IMR-90 (cell line): ENCODE results near the gene PFKP. TPM values are rescaled to one million over a fixed set of nuclear protein-coding genes. Genes with fewer than 3 reads are reported as not detected.

Source experiments
- ATAC-seq: fragments of 200-7000 bp; cut with Tn5 transposase; 2 replicates; pipeline ENCODE4 v1.9.1; 2020; ENCODE audit warnings: low read depth, mild to moderate bottlenecking, moderate library complexity
- BruUV-seq: library from RNA; stranded (reverse); fragments of 400-500 nt; replicated peaks from 2 replicates; lab custom pipeline; 2021; lab: Mats Ljungman, UMichigan
- CTCF ChIA-PET: fragments of 300-600 bp; formaldehyde crosslinking; extraction: SDS; loops from one replicate; lab custom pipeline; 2021; ENCODE audit warnings: antibody characterized with exemption; lab: Yijun Ruan, JAX
- POLR2A ChIA-PET: fragments of 300-600 bp; sonication (Branson Sonifier 250); formaldehyde crosslinking; loops from one replicate; lab custom pipeline; 2022; ENCODE audit warnings: antibody characterized with exemption; ENCODE audit not compliant: unreplicated experiment; lab: Charles Lee
- DNase-seq: peaks from one replicate; pipeline ENCODE4 v3.0.0; 2013
- H2AFZ ChIP-seq: replicated peaks from 2 replicates; pipeline ENCODE3; 2013; ENCODE audit warnings: low read length, mild to moderate bottlenecking; ENCODE audit not compliant: poor library complexity
- H2AK5ac ChIP-seq: 2 replicates; pipeline ENCODE4 v1.6.1; 2013; ENCODE audit warnings: low read depth, low read length, inconsistent platforms
- H2AK9ac ChIP-seq: replicated peaks from 2 replicates; pipeline ENCODE3; 2013; ENCODE audit warnings: mild to moderate bottlenecking, low read depth, low read length, moderate library complexity; ENCODE audit not compliant: poor library complexity
- H2BK120ac ChIP-seq: 2 replicates; pipeline ENCODE4 v1.6.1; 2013; ENCODE audit warnings: low read depth, low read length, inconsistent platforms
- H2BK15ac ChIP-seq: 3 replicates; pipeline ENCODE4 v1.6.1; 2013; ENCODE audit warnings: low read depth, low read length, inconsistent platforms
- H2BK20ac ChIP-seq: 2 replicates; pipeline ENCODE4 v1.6.1; 2013; ENCODE audit warnings: low read depth, mild to moderate bottlenecking, inconsistent platforms, low read length, moderate library complexity
- H2BK5ac ChIP-seq: 2 replicates; pipeline ENCODE4 v1.6.1; 2013; ENCODE audit warnings: mild to moderate bottlenecking, low read depth, low read length, inconsistent platforms; ENCODE audit not compliant: poor library complexity, severe bottlenecking
- H3K14ac ChIP-seq: replicated peaks from 2 replicates; pipeline ENCODE4 v1.6.1; 2013; ENCODE audit warnings: low read depth, low read length, inconsistent platforms
- H3K18ac ChIP-seq: 2 replicates; pipeline ENCODE4 v1.6.1; 2013; ENCODE audit warnings: low read depth, low read length, control low read depth
- H3K23ac ChIP-seq: 2 replicates; pipeline ENCODE4 v1.6.1; 2013; ENCODE audit warnings: low read depth, low read length, inconsistent platforms
- H3K27ac ChIP-seq: 2 replicates; pipeline ENCODE4 v1.5.1; 2013; ENCODE audit warnings: mild to moderate bottlenecking, control low read depth, low read length; ENCODE audit not compliant: insufficient read depth
- H3K27me3 ChIP-seq: 2 replicates; pipeline ENCODE4 v1.6.1; 2013; ENCODE audit warnings: low read length; ENCODE audit not compliant: control insufficient read depth, insufficient read depth
- H3K36me3 ChIP-seq: 2 replicates; pipeline ENCODE4 v1.6.1; 2013; ENCODE audit warnings: low read length, mixed read lengths; ENCODE audit not compliant: control insufficient read depth, insufficient read depth
- H3K4ac ChIP-seq: 2 replicates; pipeline ENCODE4 v1.6.1; 2013; ENCODE audit warnings: low read depth, low read length, inconsistent platforms
- H3K4me1 ChIP-seq: 2 replicates; pipeline ENCODE4 v1.6.1; 2013; ENCODE audit warnings: low read length, mixed read lengths; ENCODE audit not compliant: control insufficient read depth, insufficient read depth
- H3K4me2 ChIP-seq: 2 replicates; pipeline ENCODE4 v1.6.1; 2013; ENCODE audit warnings: low read depth, mild to moderate bottlenecking, control low read depth, low read length, moderate library complexity
- H3K4me3 ChIP-seq: 2 replicates; pipeline ENCODE4 v1.5.1; 2013; ENCODE audit warnings: low read depth, mild to moderate bottlenecking, control low read depth, low read length, moderate library complexity; ENCODE audit not compliant: insufficient read depth
- H3K56ac ChIP-seq: 2 replicates; pipeline ENCODE4 v1.6.1; 2013; ENCODE audit warnings: low read length, inconsistent platforms; ENCODE audit not compliant: insufficient read depth; ENCODE audit errors: extremely low read depth
- H3K79me1 ChIP-seq, 2 experiments: 2 replicates each; pipeline ENCODE4 v1.6.1; 2013; ENCODE audit warnings: low read length in 2 of 2, inconsistent platforms in 1 of 2, low read depth in 1 of 2
- H3K9ac ChIP-seq: 2 replicates; pipeline ENCODE4 v1.6.1; 2013; ENCODE audit warnings: low read depth, low read length, control low read depth
- H3K9me1 ChIP-seq: 2 replicates; pipeline ENCODE4 v1.6.1; 2013; ENCODE audit warnings: low read length, inconsistent platforms; ENCODE audit not compliant: insufficient read depth
- H3K9me3 ChIP-seq: 2 replicates; pipeline ENCODE4 v1.6.1; 2013; ENCODE audit warnings: low read length; ENCODE audit not compliant: control insufficient read depth, insufficient read depth
- H4K20me1 ChIP-seq: 2 replicates; pipeline ENCODE4 v1.6.1; 2013; ENCODE audit warnings: low read length, inconsistent platforms; ENCODE audit not compliant: insufficient read depth
- H4K5ac ChIP-seq: 2 replicates; pipeline ENCODE4 v1.6.1; 2013; ENCODE audit warnings: mild to moderate bottlenecking, low read depth, low read length, control low read depth
- H4K8ac ChIP-seq, 2 experiments: 2 replicates each; pipeline ENCODE4 v1.6.1; 2013; ENCODE audit warnings: low read depth in 2 of 2, low read length in 2 of 2, control low read depth in 1 of 2, inconsistent platforms in 1 of 2
- H4K91ac ChIP-seq: 2 replicates; pipeline ENCODE4 v1.6.1; 2013; ENCODE audit warnings: low read depth, low read length, inconsistent platforms; ENCODE audit not compliant: insufficient read depth
- BHLHE40 ChIP-seq: fragments of 150-350 bp; IDR thresholded peaks from 2 replicates; pipeline ENCODE4 v1.6.1; 2016; ENCODE audit warnings: mild to moderate bottlenecking, low read depth, low read length
- CEBPB ChIP-seq: IDR thresholded peaks from 2 replicates; pipeline ENCODE4 v1.6.1; 2012; ENCODE audit warnings: low read depth, low read length, improper control_type of control experiment
- CHD1 ChIP-seq: IDR thresholded peaks from 2 replicates; pipeline ENCODE4 v1.6.1; 2012; ENCODE audit warnings: low read depth, low read length, improper control_type of control experiment
- FOS ChIP-seq: fragments of 150-350 bp; IDR thresholded peaks from 2 replicates; pipeline ENCODE4 v1.6.1; 2016; ENCODE audit warnings: low read depth, low read length
- MAFK ChIP-seq: IDR thresholded peaks from 2 replicates; pipeline ENCODE4 v1.6.1; 2012; ENCODE audit warnings: low read depth, low read length, improper control_type of control experiment
- MAZ ChIP-seq: IDR thresholded peaks from 2 replicates; pipeline ENCODE4 v1.6.1; 2012; ENCODE audit warnings: low read depth, mild to moderate bottlenecking, low read length, improper control_type of control experiment, moderate library complexity, borderline replicate concordance
- MXI1 ChIP-seq: IDR thresholded peaks from 2 replicates; pipeline ENCODE4 v1.6.1; 2012; ENCODE audit warnings: low read depth, mild to moderate bottlenecking, low read length, moderate library complexity, borderline replicate concordance
- NFE2L2 ChIP-seq: fragments of 150-350 bp; IDR thresholded peaks from 2 replicates; pipeline ENCODE4 v1.6.1; 2016; ENCODE audit warnings: low read depth, mild to moderate bottlenecking, low read length
- POLR2A ChIP-seq: IDR thresholded peaks from 2 replicates; pipeline ENCODE4 v1.6.1; 2012; ENCODE audit warnings: mild to moderate bottlenecking, low read depth, low read length
- RAD21 ChIP-seq: IDR thresholded peaks from 2 replicates; pipeline ENCODE4 v1.6.1; 2012; ENCODE audit warnings: low read length, improper control_type of control experiment
- RCOR1 ChIP-seq: IDR thresholded peaks from 2 replicates; pipeline ENCODE4 v1.6.1; 2012; ENCODE audit warnings: mild to moderate bottlenecking, low read length, improper control_type of control experiment; ENCODE audit not compliant: insufficient replicate concordance
- RFX5 ChIP-seq: IDR thresholded peaks from 2 replicates; pipeline ENCODE4 v1.8.0; 2012; ENCODE audit warnings: low read depth, mild to moderate bottlenecking, low read length, moderate library complexity
- SMC3 ChIP-seq: fragments of 150-350 bp; IDR thresholded peaks from 2 replicates; pipeline ENCODE4 v1.6.1; 2016; ENCODE audit warnings: low read depth, mild to moderate bottlenecking, antibody characterized with exemption, low read length, moderate library complexity
- WGBS, 2 experiments: methylation state at CpG; one replicate each; pipeline versions ENCODE4 v1.1.5 to v1.1.7; 2013; ENCODE audit warnings: missing lambda C conversion rate in 2 of 2; ENCODE audit not compliant: insufficient read length in 1 of 2; ENCODE audit errors: extremely low coverage in 2 of 2; 5-methylcytosine and 5-hydroxymethylcytosine counted together
- dilution Hi-C: fragments of 300-500 bp; cut with HindIII; formaldehyde crosslinking; loops from one replicate; pipeline ENCODE4 v1.14.3; 2018; ENCODE audit warnings: low sequenced_read_pairs; ENCODE audit not compliant: unreplicated experiment
- in situ Hi-C: fragments of 300-500 bp; cut with MboI; formaldehyde crosslinking; loops from 3 replicates; pipeline ENCODE4 v1.14.3; 2019; ENCODE audit warnings: low sequenced_read_pairs, inconsistent platforms, mixed read lengths
- intact Hi-C: fragments of 100-400 bp; cut with micrococcal nuclease; formaldehyde crosslinking; loops from 2 replicates; pipeline ENCODE4 v1.10.0; 2022
- polyA plus RNA-seq, 3 experiments: library from polyadenylated mRNA; depleted of rRNA; stranded (reverse); fragments of >200 nt; gene quantifications; 2 replicates each; pipeline ENCODE4 v1.2.3, GENCODE V29; 2012; ENCODE audit warnings: low replicate concordance in 1 of 3
- total RNA-seq: library from RNA; depleted of rRNA; stranded (reverse); fragments of >200 nt; gene quantifications from 2 replicates; pipeline ENCODE4 v1.2.3, GENCODE V29; 2012
- TF ChIP-seq, protein P1 (sequence below): conservative IDR thresholded peaks from 2 replicates; pipeline ENCODE4 v1.5.1; 2012; ENCODE audit warnings: mild to moderate bottlenecking, low read depth, low read length, improper control_type of control experiment
- TF ChIP-seq, protein P2 (sequence below): fragments of 150-350 bp; IDR thresholded peaks from 2 replicates; pipeline ENCODE4 v1.6.1; 2017; ENCODE audit warnings: mild to moderate bottlenecking, antibody characterized with exemption, low read length, low read depth

Gene PFKP
- total and polyA plus RNA-seq, 2 of the 4 experiments (the other 2 are of a cell fraction), result 223 to 294 TPM

DNA sequence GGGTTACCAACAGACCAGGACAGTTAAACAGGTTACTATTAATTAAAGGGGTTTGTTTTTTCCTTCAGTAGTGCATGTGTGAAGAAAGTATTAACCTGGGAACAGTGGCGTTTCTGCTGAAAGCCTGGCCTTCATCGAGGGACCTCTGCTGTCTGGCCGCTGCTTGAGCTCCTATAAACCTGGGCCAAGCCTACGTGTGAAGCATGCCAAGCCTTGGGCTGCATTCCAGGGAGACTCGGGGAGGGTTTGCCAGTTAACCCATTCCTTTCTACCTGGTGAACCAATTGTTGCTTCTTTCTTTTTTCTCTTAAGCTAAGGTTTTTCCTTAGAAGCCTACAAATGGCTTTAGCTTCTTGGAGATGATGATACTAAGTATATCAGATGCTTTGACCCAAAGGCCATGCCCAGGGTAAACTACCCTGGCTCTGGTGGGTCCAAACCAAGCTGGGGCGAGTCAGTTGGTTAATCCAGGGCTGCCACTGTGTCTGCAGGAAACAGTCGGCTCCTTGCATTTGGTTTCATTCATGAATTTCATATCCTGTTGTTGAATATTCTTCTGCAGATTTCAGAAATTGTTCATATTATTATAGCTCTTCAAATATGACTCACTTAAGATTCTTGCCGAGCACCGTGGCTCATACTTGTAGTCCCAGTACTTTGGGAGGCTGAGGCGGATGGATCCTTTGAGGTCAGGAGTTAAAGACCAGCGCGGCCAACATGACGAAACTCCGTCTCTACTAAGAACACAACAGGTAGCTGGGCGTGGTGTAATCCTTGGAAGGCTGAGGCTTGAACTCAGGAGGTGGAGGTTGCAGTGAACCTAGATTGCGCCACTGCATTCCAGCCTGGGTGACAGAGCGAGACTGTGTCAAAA, 23.8 kb downstream of the PFKP start:
- dilution Hi-C loops (no loop called here), intact Hi-C loops (no loop called here), in situ Hi-C loops (no loop called here)
- H3K4me1 ChIP-seq, result peaks cover 37% of the 10 kb centered on the region
- peak overlapping the region; percentile 73 for H3K18ac ChIP-seq
- H2AK9ac ChIP-seq, result peak overlapping the region; percentile 73
- ChIA-PET CTCF (interaction anchor here (0.9 to 1.1 kb wide), 3 partner anchors 45 to 113 kb away, joined by 3 to 5 read pairs (median 4); no protein-coding TSS in a partner anchor), POLR2A (no interaction called here)
- no peaks in the 10 kb centered on the region for H3K27me3 ChIP-seq
- H2AFZ ChIP-seq, result peak overlapping the region; percentile 12
- H4K91ac ChIP-seq, result peak overlapping the region; percentile 35
- peak overlapping the region; percentile 73 for H2BK20ac ChIP-seq
- peak overlapping the region; percentile 78 for H3K23ac ChIP-seq
- H4K5ac ChIP-seq, result peak overlapping the region; percentile 44; the same call in 1 of the 2 replicates
- DNase-seq, result peak; percentile 94
- H2AK5ac ChIP-seq, result peak overlapping the region; percentile 87
- peaks cover 24% of the 10 kb centered on the region for H3K36me3 ChIP-seq
- H4K20me1 ChIP-seq, result peaks cover 45% of the 10 kb centered on the region
- peak overlapping the region; percentile 5; the same call in 1 of the 2 replicates for H3K56ac ChIP-seq
- peak; percentile 43 for ATAC-seq
- H3K9me3 ChIP-seq, result no peaks in the 10 kb centered on the region
- H2BK5ac ChIP-seq, result peak overlapping the region; percentile 89
- peak overlapping the region; percentile 85 for H3K4ac ChIP-seq
- H3K14ac ChIP-seq, result peak overlapping the region; percentile 77
- peak overlapping the region; percentile 84 for H2BK120ac ChIP-seq
- peaks cover 16 to 73% of the 10 kb centered on the region in 2 experiments for H3K79me1 ChIP-seq
- no peak overlapping the region for H3K4me3 ChIP-seq
- peak overlapping the region; percentile 16; the same call in 1 of the 3 replicates for H2BK15ac ChIP-seq
- H3K4me2 ChIP-seq, result peak overlapping the region; percentile 74
- BruUV-seq, result no TSS peak
- H3K9ac ChIP-seq, result peak overlapping the region; percentile 43; the same call in 1 of the 2 replicates
- 33% methylated on average over 1 of the region's 17 CpGs; no CpG with 5 or more reads in 1 of the 2 experiments for WGBS, 2 experiments
- H3K27ac ChIP-seq, result peak overlapping the region; percentile 81
- peak overlapping the region; percentile 63; a peak in 3 of 4 replicates for H4K8ac ChIP-seq
- H3K9me1 ChIP-seq, result peaks cover 33% of the 10 kb centered on the region
- TF ChIP-seq MAZ (no peak), RCOR1 (peak; percentile 27), NFE2L2 (no peak), FOS (peak; percentile 49; the same call in 1 of the 2 replicates), CHD1 (no peak), BHLHE40 (no peak), SMC3 (no peak), RFX5 (no peak), MAFK (no peak), MXI1 (no peak), CEBPB (peak; percentile 86), POLR2A (no peak), RAD21 (no peak; the same call in 1 of the 2 replicates)
- TF ChIP-seq, protein P1, sequence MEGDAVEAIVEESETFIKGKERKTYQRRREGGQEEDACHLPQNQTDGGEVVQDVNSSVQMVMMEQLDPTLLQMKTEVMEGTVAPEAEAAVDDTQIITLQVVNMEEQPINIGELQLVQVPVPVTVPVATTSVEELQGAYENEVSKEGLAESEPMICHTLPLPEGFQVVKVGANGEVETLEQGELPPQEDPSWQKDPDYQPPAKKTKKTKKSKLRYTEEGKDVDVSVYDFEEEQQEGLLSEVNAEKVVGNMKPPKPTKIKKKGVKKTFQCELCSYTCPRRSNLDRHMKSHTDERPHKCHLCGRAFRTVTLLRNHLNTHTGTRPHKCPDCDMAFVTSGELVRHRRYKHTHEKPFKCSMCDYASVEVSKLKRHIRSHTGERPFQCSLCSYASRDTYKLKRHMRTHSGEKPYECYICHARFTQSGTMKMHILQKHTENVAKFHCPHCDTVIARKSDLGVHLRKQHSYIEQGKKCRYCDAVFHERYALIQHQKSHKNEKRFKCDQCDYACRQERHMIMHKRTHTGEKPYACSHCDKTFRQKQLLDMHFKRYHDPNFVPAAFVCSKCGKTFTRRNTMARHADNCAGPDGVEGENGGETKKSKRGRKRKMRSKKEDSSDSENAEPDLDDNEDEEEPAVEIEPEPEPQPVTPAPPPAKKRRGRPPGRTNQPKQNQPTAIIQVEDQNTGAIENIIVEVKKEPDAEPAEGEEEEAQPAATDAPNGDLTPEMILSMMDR, result no peak
- TF ChIP-seq, protein P2, sequence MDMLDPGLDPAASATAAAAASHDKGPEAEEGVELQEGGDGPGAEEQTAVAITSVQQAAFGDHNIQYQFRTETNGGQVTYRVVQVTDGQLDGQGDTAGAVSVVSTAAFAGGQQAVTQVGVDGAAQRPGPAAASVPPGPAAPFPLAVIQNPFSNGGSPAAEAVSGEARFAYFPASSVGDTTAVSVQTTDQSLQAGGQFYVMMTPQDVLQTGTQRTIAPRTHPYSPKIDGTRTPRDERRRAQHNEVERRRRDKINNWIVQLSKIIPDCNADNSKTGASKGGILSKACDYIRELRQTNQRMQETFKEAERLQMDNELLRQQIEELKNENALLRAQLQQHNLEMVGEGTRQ, result no peak
